ENCODE data around the gene MACO1.
A peak's percentile ranks its signal among the peaks of the same experiment; 100 is the strongest.
"Not testable (repeated sequence)": the region's sequence is repeated elsewhere in the genome, so short reads cannot be mapped to it uniquely, and the experiment has no call there.

Gene MACO1

GRCh38 chr1:25430073-25430966, at the start of gene MACO1:
MACO1 (plus strand) TSS chr1:25430897; CDS start chr1:25431099, 202 bp downstream.
- DNase-seq: peak; percentile 97

- not testable (repeated sequence) for DNase-seq
These were observed 48.2 kb upstream of the MACO1 start for GRCh38 chr1:25382543-25382942.

DNA sequence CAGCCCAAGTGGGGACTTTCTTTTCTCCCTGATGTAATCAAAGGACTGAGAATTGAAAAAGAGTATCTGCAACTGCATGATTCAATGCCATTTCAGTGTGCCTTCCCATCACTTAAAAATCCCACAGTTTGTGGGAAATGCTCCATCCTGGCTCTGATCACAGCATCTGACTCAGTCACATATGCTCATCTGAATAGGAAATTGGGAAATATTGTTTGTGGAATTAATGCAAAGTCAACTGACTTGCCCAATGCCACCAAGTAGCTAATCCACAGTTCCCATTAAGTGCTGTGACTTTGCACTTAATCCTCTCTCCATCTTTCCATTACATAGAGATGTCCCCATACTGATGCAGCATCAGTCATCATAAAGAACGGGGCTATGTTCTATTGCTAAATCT, 47.6 kb upstream of the MACO1 start:
- not testable (repeated sequence) for DNase-seq

DNA sequence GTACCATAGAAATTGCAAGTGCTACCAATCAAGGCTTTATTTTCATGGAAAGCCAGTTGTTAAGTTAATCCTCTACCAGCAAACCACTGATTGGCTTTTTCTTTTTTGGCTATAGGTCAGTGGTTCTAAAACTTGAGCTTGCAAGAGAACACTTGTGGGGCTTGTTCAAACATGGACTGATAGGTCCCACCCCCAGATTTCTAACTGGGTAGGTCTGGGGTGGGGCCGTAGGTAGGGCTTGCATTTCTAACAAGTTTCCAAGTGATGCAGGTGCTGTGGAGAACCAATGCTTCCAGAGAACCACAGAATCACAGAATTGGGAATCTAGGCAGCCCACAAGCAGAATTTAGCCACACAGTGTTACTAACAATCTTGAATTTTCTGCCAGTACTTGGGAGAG, 46.8 kb upstream of the MACO1 start:
- not testable (repeated sequence) for DNase-seq

- DNase-seq: not testable (repeated sequence)
These were observed 43.6 kb upstream of the MACO1 start for GRCh38 chr1:25387096-25387495.

DNA sequence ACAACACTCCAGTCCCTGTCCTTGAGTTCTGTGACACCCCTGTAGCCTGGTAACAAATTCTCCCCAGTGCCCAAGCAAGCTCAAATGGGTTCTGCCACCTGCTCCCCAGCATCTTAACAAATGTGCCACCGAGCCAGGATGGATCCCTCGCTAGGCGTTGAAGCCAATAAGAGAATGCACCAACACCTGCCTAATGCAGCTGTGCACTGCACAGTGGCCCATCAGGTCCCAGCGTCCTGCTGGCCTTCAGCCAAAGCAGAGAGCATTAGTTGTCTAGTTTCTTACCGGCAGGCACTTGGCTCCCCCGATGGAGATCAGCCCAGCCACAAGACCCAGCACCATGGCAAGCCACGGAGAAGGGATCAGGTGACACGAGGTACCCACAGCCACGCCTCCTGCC, 42.0 kb upstream of the MACO1 start:
- not testable (repeated sequence) for DNase-seq

GRCh38 chr1:25389721-25390120, 41.0 kb upstream of the MACO1 start:
- DNase-seq: not testable (repeated sequence)

DNA sequence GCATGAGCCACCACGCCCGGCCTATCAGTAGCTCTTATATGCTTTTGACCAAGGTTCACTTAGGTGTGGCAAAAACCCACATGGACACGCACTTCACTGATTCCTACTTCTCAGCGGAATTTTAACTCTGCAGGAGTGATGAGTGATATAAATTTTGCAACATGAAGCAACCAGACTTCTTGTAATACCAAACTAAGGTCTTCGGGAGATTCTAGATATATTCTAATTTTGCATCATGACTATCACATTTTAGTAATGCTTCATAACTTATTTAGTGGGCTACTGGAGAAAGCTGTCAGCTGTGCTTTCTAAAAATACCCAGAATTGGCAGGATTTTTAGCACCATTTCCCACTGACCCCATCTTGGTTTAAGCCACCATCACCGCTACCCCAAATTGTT, 37.9 kb upstream of the MACO1 start:
- no peak for DNase-seq

DNA sequence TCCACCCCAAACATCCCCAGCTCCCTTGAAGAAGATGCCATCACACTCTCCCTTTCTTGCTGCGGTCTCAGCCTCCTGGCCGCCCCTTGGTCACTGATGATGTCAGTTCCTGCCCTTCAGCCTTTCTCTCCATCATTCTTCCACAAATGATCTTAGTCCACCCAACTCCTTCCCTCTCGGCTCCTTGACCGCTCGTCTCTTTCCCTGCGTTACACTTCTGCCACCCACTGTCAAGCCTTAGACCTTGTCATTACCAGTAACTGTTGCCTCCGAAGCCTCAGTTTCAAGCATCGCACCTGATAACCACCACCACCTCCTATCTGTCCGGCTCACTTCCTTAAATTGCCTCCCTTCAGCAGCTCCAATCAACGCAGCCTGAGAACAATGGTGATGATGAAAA, 33.1 kb upstream of the MACO1 start:
- not testable (repeated sequence) for DNase-seq

DNA sequence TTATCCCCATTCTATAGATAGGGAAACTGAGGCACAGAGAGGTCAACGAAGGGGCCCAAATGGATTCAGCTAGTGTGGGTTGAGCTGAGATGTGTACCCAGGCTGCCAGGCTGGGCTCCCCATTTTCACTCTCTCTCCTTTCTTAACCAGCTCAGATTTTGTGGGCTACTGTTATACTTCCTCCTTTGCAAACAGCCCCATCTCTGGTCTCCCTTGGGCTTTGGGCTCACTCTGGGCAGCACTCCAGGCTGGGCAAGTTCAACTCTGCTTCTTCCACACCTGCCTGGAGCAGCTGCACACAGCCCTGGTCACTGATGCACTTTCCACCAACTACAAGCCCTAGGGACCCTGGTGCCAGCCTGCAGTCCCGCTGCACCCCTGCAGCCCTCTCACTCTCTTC, 32.6 kb upstream of the MACO1 start:
- not testable (repeated sequence) for DNase-seq

- DNase-seq: peak; percentile 16
These were observed 27.5 kb upstream of the MACO1 start for GRCh38 chr1:25402947-25403803.

DNA sequence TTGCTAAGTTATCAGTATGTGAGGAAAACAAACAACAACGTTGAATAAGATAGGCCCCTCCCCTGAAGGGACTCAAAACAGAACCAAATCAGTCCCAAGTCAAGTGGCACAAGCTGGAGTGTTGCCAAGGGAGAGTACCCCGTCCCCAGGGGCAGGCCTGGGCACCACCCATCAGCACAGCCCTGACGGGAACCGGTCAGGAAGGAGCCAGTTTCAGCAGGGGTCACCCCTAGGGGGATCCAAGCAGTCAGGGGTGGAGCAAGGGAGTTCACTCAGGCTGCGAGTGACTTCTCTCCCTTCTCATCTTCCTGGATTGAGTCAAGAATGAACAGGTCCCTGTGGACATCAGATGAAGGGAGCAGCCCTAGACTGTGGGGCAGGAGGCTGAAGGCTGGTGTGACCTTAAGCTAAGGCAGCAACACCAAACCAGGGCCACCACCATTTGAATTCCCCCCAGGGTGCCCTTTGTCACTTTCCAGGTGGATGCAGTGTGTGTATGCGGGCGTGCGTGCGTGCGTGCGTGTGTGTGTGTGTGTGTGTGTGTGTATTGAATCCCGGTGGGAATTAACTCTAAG, 24.9 kb upstream of the MACO1 start:
- not testable (repeated sequence) for DNase-seq

- DNase-seq: not testable (repeated sequence)
These were observed 20.9 kb upstream of the MACO1 start for GRCh38 chr1:25409641-25410427.

GRCh38 chr1:25412872-25413623, 17.6 kb upstream of the MACO1 start:
- not testable (repeated sequence) for DNase-seq

DNA sequence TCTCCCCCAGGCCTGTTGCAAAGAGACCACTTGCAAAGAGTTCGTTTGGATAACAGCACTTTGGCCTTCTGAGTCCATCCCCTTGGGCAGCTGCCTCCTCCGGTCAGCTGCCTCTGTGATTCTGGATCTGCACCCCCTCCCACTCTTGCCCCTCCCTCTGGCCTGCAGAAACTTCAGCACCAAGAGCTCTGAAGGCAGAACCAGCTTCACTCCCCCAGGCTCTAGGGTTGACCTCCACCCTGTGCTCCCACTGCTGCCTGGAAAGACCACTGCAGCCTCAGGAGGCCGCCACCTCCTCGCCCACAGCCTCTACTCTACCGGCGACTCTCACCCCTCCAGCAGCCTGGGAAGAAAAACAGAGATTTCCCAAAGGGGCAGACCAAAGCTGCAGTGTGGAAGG, 16.5 kb upstream of the MACO1 start:
- not testable (repeated sequence) for DNase-seq

DNA sequence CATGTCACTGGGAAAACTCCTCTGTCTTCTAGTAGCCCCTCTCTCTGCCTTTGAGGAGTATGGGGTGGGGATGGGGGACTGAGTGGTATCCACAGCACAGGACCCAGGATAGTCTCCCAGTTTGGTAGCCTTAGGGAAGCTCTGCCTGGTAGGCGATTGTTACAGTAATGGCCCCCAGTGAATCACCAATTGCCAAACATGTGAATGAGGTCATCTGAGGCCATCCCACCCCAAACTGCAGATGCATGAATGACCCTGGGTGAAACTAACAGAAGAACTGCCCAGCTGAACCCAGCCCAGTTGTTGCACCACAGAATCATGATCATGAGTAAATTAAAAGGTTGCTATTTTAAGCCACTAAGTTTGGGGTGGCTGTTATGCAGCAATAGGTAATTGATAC, 16.1 kb upstream of the MACO1 start:
- not testable (repeated sequence) for DNase-seq

- DNase-seq: not testable (repeated sequence)
These were observed 13.4 kb upstream of the MACO1 start for GRCh38 chr1:25417280-25417679.

DNA sequence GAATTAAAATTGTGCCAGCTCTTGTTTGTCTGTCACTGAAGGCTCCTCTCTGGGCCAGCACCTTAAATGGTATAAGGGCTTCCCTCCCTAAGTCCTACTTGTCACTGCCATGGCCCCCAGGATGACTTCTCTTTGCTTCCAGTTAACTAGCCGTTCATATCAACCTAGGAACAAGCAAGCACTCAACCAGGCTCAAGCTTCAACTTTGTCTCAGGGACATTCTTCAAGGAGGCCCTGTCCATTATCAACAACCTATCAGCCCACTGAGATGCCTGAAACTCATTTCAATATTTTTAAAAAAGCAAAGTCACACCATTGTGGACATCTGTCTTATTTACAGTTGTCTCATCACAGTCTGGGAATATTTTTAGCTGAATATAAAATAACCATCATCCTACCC, 11.4 kb upstream of the MACO1 start:
- DNase-seq: not testable (repeated sequence)

DNA sequence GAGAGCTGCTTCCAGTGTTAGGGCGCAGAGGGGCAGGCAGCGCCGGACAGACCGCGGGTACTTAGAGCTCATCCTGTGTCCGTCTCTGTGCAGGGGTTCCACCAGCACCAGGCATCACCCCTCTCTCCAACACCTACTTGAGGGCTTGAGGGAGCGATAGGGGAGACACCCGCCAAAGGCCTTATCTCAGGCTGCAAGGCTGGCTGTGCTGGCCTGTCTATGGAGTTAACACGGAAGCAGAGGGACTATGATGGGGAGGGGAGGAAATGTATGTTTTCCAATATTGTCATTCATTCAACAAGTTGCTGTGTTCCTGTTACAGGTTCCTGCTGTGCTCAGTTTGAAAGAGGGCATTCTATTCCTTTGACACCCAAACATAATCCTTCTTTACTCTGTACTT, 10.0 kb upstream of the MACO1 start, which contains the start of gene RHCE:
Gene RHCE, minus strand, starts transcription at position 111 of the 400 bp plus-strand sequence. Its CDS starts 39 bp downstream, at position 72.
- not testable (repeated sequence) for DNase-seq

DNA sequence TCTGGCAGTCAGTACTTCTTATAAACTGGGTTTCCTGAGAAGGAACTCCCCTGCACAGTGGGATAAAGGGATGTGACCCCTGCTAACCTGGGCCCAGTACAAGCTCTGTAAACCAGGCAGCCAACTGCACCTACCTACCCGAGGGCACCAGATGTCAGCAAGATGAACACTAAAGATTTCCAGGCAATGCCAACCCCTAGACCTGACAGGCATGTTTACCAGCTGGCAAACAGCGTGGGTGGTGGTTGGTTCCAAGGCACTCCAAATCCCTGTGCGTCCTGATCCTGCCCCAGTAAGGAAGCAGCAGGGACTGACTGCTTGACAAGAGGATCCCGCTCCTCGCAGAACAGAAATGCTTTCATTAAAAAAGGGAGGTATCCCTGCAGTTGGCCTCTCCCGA, 7.5 kb upstream of the MACO1 start:
- DNase-seq: not testable (repeated sequence)

Data from stimulated activated CD4-positive, alpha-beta T cell treated with anti-CD3 and anti-CD28 coated beads, Interleukin-15, amount 100 ng/mL, for 24 hours (primary cell).